Karpas-422 (cell line): ENCODE data around the gene AHSG. TPM values are rescaled to one million over a fixed set of nuclear protein-coding genes. Genes with fewer than 3 reads are reported as not detected.

Experiments
- DNase-seq: peaks from one replicate; pipeline ENCODE4 v3.0.0-alpha.2; 2015
- H2AFZ ChIP-seq: fragments of 200-600 bp; sonication (generic); 2 replicates; pipeline ENCODE4 v1.6.1; 2014; ENCODE audit warnings: antibody characterized with exemption, low read length, mixed read lengths
- H3K27ac ChIP-seq: fragments of 200-600 bp; sonication (generic); 2 replicates; pipeline ENCODE4 v1.5.1; 2014; ENCODE audit warnings: mild to moderate bottlenecking, low read length, moderate library complexity
- H3K27me3 ChIP-seq: fragments of 200-600 bp; sonication (generic); 2 replicates; pipeline ENCODE4 v1.6.1; 2014; ENCODE audit warnings: low read length, mixed read lengths
- H3K36me3 ChIP-seq: fragments of 200-600 bp; sonication (generic); 2 replicates; pipeline ENCODE4 v1.6.1; 2014; ENCODE audit warnings: low read length, mixed read lengths; ENCODE audit not compliant: insufficient read depth
- H3K4me1 ChIP-seq: fragments of 200-600 bp; sonication (generic); 2 replicates; pipeline ENCODE4 v1.6.1; 2014; ENCODE audit warnings: mild to moderate bottlenecking, low read length, mixed read lengths
- H3K4me2 ChIP-seq: fragments of 200-600 bp; sonication (generic); 2 replicates; pipeline ENCODE4 v1.6.1; 2014; ENCODE audit warnings: low read length, low read depth, mild to moderate bottlenecking; ENCODE audit not compliant: poor library complexity, severe bottlenecking
- H3K4me3 ChIP-seq: fragments of 200-600 bp; sonication (generic); 2 replicates; pipeline ENCODE4 v1.5.1; 2014; ENCODE audit warnings: mild to moderate bottlenecking, antibody characterized with exemption, low read length, mixed read lengths
- H3K79me2 ChIP-seq: fragments of 200-600 bp; sonication (generic); 2 replicates; pipeline ENCODE4 v1.6.1; 2014; ENCODE audit warnings: mild to moderate bottlenecking, low read length, mixed read lengths
- H3K9ac ChIP-seq: fragments of 200-600 bp; sonication (generic); 2 replicates; pipeline ENCODE4 v1.6.0; 2014; ENCODE audit warnings: low read length
- H3K9me2 ChIP-seq: fragments of 200-600 bp; sonication (generic), shearing (Covaris generic); replicated peaks from 2 replicates; pipeline ENCODE4 v1.6.0; 2014; ENCODE audit warnings: mild to moderate bottlenecking, low read length, moderate library complexity; ENCODE audit not compliant: insufficient read depth
- H3K9me3 ChIP-seq: fragments of 300-700, 200-600 bp; sonication (generic); 2 replicates; pipeline ENCODE4 v1.6.1; 2014; ENCODE audit warnings: low read length, mixed read lengths
- H4K20me1 ChIP-seq: fragments of 200-600 bp; sonication (generic); 2 replicates; pipeline ENCODE4 v1.6.1; 2014; ENCODE audit warnings: mild to moderate bottlenecking, antibody characterized with exemption, low read length, low read depth; ENCODE audit not compliant: insufficient read depth
- total RNA-seq: library from RNA; depleted of rRNA; stranded (reverse); fragments of >200 nt; shearing (Covaris generic); gene quantifications from 2 replicates; pipeline ENCODE4 v1.2.3, GENCODE V29; 2014; ENCODE audit warnings: low replicate concordance

AHSG gene
- total RNA-seq, 1 experiment from 2014 or later = not detected

GRCh38 chr3:186605561-186606545, 7.0 kb upstream of the AHSG start:
- no peaks in the 10 kb centered on the region for H3K36me3 ChIP-seq
- no peak overlapping the region for H3K27ac ChIP-seq
- no peaks in the 10 kb centered on the region for H3K9me3 ChIP-seq
- no peaks in the 10 kb centered on the region for H3K79me2 ChIP-seq
- no peaks in the 10 kb centered on the region for H4K20me1 ChIP-seq
- no peak overlapping the region for H3K9ac ChIP-seq
- no peak overlapping the region for H3K4me3 ChIP-seq
- DNase-seq = no peak
- no peaks in the 10 kb centered on the region for H3K4me1 ChIP-seq
- no peaks in the 10 kb centered on the region for H3K9me2 ChIP-seq
- no peaks in the 10 kb centered on the region for H3K27me3 ChIP-seq
- no peak overlapping the region for H2AFZ ChIP-seq
- no peak overlapping the region for H3K4me2 ChIP-seq

DNA sequence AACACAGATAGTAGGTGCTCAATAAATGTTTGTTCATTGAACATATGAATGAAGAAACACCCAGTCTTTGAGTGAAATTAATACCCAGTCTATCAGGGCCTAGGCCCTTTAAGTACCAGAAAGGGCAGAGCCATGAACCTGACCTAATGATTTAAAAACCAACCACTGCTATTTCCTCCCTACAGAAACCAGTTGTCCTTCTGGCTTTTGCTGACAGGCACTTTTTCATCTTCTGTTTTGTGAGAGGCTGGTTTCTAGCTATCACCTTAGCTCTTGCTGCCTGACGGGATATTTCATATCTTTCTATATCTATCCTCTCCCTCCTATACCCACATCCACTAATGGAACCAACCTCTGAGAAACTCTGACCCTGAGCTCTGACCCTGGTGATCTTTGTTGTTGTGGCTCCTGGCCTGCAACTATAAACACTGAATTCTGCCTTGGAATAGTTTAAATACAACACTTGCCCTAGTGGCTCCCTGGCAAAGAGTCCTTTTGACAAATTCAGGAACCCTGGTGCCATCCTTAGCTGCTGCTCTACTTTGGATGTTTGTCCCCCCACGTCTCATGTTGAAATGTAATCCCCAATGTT, 4.1 kb upstream of the AHSG start:
- H4K20me1 ChIP-seq = no peaks in the 10 kb centered on the region
- H3K79me2 ChIP-seq = no peaks in the 10 kb centered on the region
- H2AFZ ChIP-seq = no peak overlapping the region
- no peaks in the 10 kb centered on the region for H3K9me2 ChIP-seq
- DNase-seq = no peak
- H3K9me3 ChIP-seq = no peaks in the 10 kb centered on the region
- H3K27me3 ChIP-seq = no peaks in the 10 kb centered on the region
- no peak overlapping the region for H3K27ac ChIP-seq
- no peak overlapping the region for H3K9ac ChIP-seq
- no peaks in the 10 kb centered on the region for H3K36me3 ChIP-seq
- H3K4me3 ChIP-seq = no peak overlapping the region
- H3K4me2 ChIP-seq = no peak overlapping the region
- no peaks in the 10 kb centered on the region for H3K4me1 ChIP-seq

DNA sequence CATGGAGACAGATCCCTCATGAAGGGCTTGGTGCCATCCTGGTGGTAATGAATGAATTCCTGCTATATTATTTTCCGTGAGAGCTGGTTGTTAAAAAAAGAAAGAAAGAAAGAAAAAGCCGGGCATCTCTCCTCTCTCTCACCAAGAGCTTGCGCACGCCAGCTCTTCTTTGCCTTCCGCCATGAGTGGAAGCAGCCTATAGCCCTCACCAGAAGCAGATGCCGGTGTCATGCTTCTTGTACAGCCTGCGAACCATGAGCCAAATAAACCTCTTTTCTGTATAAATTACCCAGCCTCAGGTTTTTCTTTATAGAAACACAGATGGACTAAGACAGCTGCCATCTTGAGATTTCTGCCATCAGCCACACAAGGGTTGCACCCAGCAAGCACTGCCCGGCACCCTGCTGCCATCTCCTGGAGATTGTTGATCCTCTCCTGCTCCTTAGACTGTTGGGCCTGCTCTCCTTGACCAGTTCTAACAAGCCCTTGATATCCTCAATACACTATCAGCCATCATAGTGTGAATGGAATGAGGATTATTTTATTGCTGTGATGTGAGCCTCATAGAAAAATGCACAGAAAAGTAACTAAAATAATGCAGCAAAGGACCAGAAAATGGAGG, 3.5 kb upstream of the AHSG start:
- H3K9me2 ChIP-seq = no peaks in the 10 kb centered on the region
- no peak overlapping the region for H3K4me3 ChIP-seq
- peak; percentile 84 for DNase-seq
- no peaks in the 10 kb centered on the region for H4K20me1 ChIP-seq
- no peaks in the 10 kb centered on the region for H3K9me3 ChIP-seq
- H3K4me1 ChIP-seq = peaks cover 3% of the 10 kb centered on the region
- H3K27me3 ChIP-seq = no peaks in the 10 kb centered on the region
- H3K27ac ChIP-seq = no peak overlapping the region
- no peaks in the 10 kb centered on the region for H3K36me3 ChIP-seq
- H2AFZ ChIP-seq = no peak overlapping the region
- no peaks in the 10 kb centered on the region for H3K79me2 ChIP-seq
- H3K9ac ChIP-seq = no peak overlapping the region
- H3K4me2 ChIP-seq = no peak overlapping the region

GRCh38 chr3:186612065-186612464, 795 bp upstream of the AHSG start:
- Histone ChIP-seq H3K4me1 (peaks cover 10% of the 10 kb centered on the region), H2AFZ (no peak overlapping the region), H3K27ac (no peak overlapping the region), H3K9me2 (no peaks in the 10 kb centered on the region), H3K36me3 (no peaks in the 10 kb centered on the region), H3K27me3 (no peaks in the 10 kb centered on the region), H3K79me2 (no peaks in the 10 kb centered on the region), H3K4me2 (no peak overlapping the region), H3K9me3 (no peaks in the 10 kb centered on the region), H3K4me3 (no peak overlapping the region), H3K9ac (no peak overlapping the region), H4K20me1 (no peaks in the 10 kb centered on the region)
- no peak for DNase-seq

DNA sequence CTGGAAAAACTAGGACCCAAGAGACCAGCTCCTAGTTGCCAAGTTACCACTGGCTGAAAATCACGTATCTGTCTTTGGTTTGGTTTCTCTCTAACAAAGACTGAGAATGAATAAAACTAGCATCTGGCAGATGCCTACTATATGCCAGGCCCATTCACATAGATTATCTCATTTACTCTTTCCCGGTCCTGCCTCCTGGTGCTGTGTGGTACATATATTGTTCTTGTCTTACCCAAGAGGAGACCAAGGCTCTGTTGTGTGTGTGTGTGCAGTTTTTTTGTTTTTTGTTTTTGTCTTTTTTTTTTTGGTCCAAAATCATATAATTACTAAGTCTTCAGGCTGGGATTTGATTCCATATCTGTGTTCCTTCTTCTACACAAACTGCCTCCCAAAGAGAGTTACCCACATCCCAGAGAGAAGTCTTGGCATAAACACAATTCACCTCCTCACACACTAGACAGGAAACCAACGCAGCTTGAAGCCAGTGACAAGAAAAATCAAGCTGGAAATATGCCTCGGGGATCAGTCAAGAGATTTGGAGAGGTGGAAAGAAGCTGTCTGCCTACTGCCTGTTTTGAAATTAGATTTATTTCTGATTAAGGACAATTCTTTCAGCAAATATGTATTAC, 891 bp downstream of the AHSG start:
- Histone ChIP-seq H2AFZ (no peak overlapping the region), H3K4me2 (no peak overlapping the region)
- DNase-seq = no peak

GRCh38 chr3:186614266-186614596, 1.4 kb downstream of the AHSG start:
- H4K20me1 ChIP-seq = no peaks in the 10 kb centered on the region
- no peaks in the 10 kb centered on the region for H3K36me3 ChIP-seq
- H3K79me2 ChIP-seq = no peaks in the 10 kb centered on the region
- H3K9me3 ChIP-seq = no peaks in the 10 kb centered on the region
- DNase-seq = no peak
- H3K4me3 ChIP-seq = peak overlapping the region; percentile 47; the same call in 1 of the 2 replicates
- H3K4me2 ChIP-seq = peak overlapping the region; percentile 63
- peak overlapping the region; percentile 38 for H3K9ac ChIP-seq
- H3K9me2 ChIP-seq = no peaks in the 10 kb centered on the region
- no peak overlapping the region for H3K27ac ChIP-seq
- no peaks in the 10 kb centered on the region for H3K27me3 ChIP-seq
- peak overlapping the region; percentile 63; the same call in 1 of the 2 replicates for H2AFZ ChIP-seq
- peaks cover 10% of the 10 kb centered on the region for H3K4me1 ChIP-seq

More for the DNA sequence above, 891 bp downstream of the AHSG start:
- Histone ChIP-seq H3K4me1 (peaks cover 10% of the 10 kb centered on the region), H3K27me3 (no peaks in the 10 kb centered on the region), H4K20me1 (no peaks in the 10 kb centered on the region), H3K36me3 (no peaks in the 10 kb centered on the region), H3K27ac (no peak overlapping the region), H3K79me2 (no peaks in the 10 kb centered on the region), H3K9me2 (no peaks in the 10 kb centered on the region), H3K9ac (no peak overlapping the region), H3K9me3 (no peaks in the 10 kb centered on the region), H3K4me3 (no peak overlapping the region)

DNA sequence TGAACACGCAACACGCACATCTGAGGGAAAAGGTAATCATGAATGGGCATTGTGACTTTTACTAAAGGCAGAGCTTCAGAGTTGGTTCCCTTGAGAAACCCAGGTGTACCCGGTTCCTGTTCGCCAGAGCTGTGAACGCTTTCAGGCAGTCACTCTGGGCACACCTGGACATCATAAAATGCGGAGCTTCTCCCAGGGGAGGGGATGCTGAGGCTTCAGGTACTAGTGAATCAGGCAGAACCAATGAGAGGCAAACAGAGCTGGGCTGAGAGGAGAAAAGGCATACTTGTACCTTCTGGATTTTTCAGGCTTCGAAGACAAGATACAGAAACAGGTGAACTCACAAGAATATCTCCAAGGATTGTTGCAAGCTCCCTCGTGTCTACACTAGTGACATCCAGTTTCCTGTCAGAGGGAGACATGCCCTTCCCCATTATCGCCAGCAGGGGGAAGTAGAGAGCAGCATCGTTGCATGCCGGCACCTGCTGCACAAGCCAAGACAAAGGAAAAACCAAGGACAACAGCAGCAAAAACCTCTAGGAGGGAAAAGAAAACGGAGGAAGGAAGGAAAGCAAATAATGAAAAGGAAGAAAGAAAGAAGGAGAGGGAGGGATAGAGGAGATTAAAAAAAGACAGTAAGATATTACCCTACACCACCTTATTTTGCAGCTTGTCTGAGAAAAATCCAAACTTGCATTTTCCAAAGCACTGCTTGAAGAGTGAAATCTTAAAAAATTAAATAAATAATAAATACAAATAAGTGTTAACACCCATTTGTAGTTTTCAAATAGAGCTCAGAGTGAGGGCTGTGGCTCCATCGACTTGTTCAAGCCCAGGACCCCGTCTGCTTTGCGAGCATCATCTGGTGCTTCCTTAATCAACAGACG, 2.0 kb downstream of the AHSG start:
- H4K20me1 ChIP-seq = no peaks in the 10 kb centered on the region
- peaks cover 10% of the 10 kb centered on the region for H3K4me1 ChIP-seq
- no peaks in the 10 kb centered on the region for H3K9me2 ChIP-seq
- no peak overlapping the region for H3K27ac ChIP-seq
- H3K9ac ChIP-seq = peak overlapping the region; percentile 38
- peak overlapping the region; percentile 63 for H3K4me2 ChIP-seq
- no peaks in the 10 kb centered on the region for H3K9me3 ChIP-seq
- DNase-seq = peak; percentile 92
- no peaks in the 10 kb centered on the region for H3K79me2 ChIP-seq
- H3K36me3 ChIP-seq = no peaks in the 10 kb centered on the region
- peak overlapping the region; percentile 63; the same call in 1 of the 2 replicates for H2AFZ ChIP-seq
- no peaks in the 10 kb centered on the region for H3K27me3 ChIP-seq
- peak overlapping the region; percentile 47; the same call in 1 of the 2 replicates for H3K4me3 ChIP-seq
